Parathyroid adenoma (tissue), 2 donors: ENCODE results near the gene KCNA10.

Source experiments
- H2AFZ ChIP-seq: fragments of 300-600 bp; sonication (generic); one replicate; pipeline ENCODE4 v1.7.0; 2017; ENCODE audit warnings: antibody characterized with exemption, mild to moderate bottlenecking
- H3K27ac ChIP-seq: fragments of 300-600 bp; sonication (generic); one replicate; pipeline ENCODE4 v1.7.0; 2017
- H3K27me3 ChIP-seq: fragments of 300-600 bp; sonication (generic); one replicate; pipeline ENCODE4 v1.7.0; 2017; ENCODE audit warnings: low read length; ENCODE audit not compliant: control insufficient read depth, insufficient read depth
- H3K36me3 ChIP-seq: fragments of 300-600 bp; sonication (generic); one replicate; pipeline ENCODE4 v1.7.0; 2017; ENCODE audit warnings: low read length; ENCODE audit not compliant: control insufficient read depth, insufficient read depth
- H3K4me1 ChIP-seq: fragments of 300-600 bp; sonication (generic); one replicate; pipeline ENCODE4 v1.7.0; 2017; ENCODE audit warnings: control low read depth
- H3K4me2 ChIP-seq: fragments of 300-600 bp; sonication (generic); one replicate; pipeline ENCODE4 v1.7.0; 2017; ENCODE audit warnings: low read length
- H3K4me3 ChIP-seq: fragments of 300-600 bp; sonication (generic); one replicate; pipeline ENCODE4 v1.7.0; 2017; ENCODE audit warnings: low read depth, low read length
- H3K79me2 ChIP-seq: fragments of 300-600 bp; sonication (generic); one replicate; pipeline ENCODE4 v1.7.0; 2017; ENCODE audit warnings: control low read depth
- H3K9ac ChIP-seq: fragments of 300-600 bp; sonication (generic); one replicate; pipeline ENCODE4 v1.7.0; 2017; ENCODE audit warnings: mild to moderate bottlenecking
- H3K9me3 ChIP-seq: fragments of 300-600 bp; sonication (generic); one replicate; pipeline ENCODE4 v1.7.0; 2017; ENCODE audit warnings: low read length; ENCODE audit not compliant: control insufficient read depth
- CTCF ChIP-seq: fragments of 300-600 bp; sonication (generic); IDR thresholded peaks from one replicate; pipeline ENCODE4 v1.7.0; 2017; ENCODE audit warnings: antibody characterized with exemption, mild to moderate bottlenecking
- donor health status: primary hyperparathyroidism.

Gene KCNA10

GRCh38 chr1:110481968-110482623 lies 36.9 kb downstream of the KCNA10 start:
- Histone ChIP-seq H2AFZ (no peak overlapping the region), H3K27me3 (no peaks in the 10 kb centered on the region), H3K4me3 (no peak overlapping the region), H3K79me2 (no peaks in the 10 kb centered on the region), H3K4me2 (no peak overlapping the region), H3K27ac (no peak overlapping the region), H3K4me1 (no peaks in the 10 kb centered on the region), H3K9ac (no peak overlapping the region), H3K36me3 (no peaks in the 10 kb centered on the region), H3K9me3 (no peaks in the 10 kb centered on the region)
- TF ChIP-seq CTCF: no peak

GRCh38 chr1:110480356-110481096 lies 38.4 kb downstream of the KCNA10 start:
- Histone ChIP-seq H2AFZ (no peak overlapping the region), H3K79me2 (no peaks in the 10 kb centered on the region), H3K9me3 (no peaks in the 10 kb centered on the region), H3K4me3 (no peak overlapping the region), H3K9ac (no peak overlapping the region), H3K27ac (no peak overlapping the region), H3K36me3 (no peaks in the 10 kb centered on the region), H3K27me3 (no peaks in the 10 kb centered on the region), H3K4me1 (no peaks in the 10 kb centered on the region), H3K4me2 (no peak overlapping the region)
- no peak for TF ChIP-seq CTCF

- Histone ChIP-seq H3K36me3 (no peaks in the 10 kb centered on the region), H3K4me3 (no peak overlapping the region), H3K9ac (no peak overlapping the region), H3K4me2 (no peak overlapping the region), H3K4me1 (no peaks in the 10 kb centered on the region), H3K9me3 (no peaks in the 10 kb centered on the region), H2AFZ (no peak overlapping the region), H3K79me2 (no peaks in the 10 kb centered on the region), H3K27me3 (no peaks in the 10 kb centered on the region), H3K27ac (no peak overlapping the region)
- no peak for TF ChIP-seq CTCF
Observed at GRCh38 chr1:110478886-110479285, 40.1 kb downstream of the KCNA10 start.

DNA sequence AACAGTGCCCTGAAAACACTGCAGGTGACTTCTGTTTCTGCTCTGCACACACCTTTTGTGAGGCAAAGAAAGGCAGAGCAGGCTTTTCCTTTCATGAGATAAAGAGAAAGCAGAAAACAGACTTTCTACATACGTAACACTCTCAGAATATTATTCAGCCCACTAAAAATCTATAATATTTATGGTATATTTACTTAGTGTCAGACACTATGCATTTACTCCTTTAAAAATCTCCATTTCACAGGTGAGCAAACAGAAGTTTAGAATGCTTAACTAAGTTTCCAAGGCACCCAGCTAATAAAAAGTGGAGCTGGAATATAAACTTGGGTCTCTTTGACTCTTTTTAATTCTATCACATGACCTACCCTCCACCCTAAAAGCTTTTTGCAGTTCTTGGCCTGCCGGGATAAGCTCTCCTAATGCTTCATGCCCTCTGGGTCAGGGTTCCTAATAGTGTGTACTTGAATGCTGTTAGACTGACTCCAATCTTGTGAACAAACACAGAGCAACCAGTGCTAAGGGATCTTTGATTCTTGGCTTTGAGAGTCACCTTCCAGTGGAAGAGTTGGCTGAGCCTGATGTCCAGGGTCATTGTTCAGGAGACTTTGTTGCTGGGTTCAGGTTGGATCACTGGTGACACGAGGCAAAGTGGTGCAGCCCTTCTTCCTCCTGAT lies 40.9 kb downstream of the KCNA10 start:
- H3K4me2 ChIP-seq: no peak overlapping the region
- H3K27ac ChIP-seq: no peak overlapping the region
- H3K9me3 ChIP-seq: no peaks in the 10 kb centered on the region
- no peaks in the 10 kb centered on the region for H3K36me3 ChIP-seq
- no peaks in the 10 kb centered on the region for H3K4me1 ChIP-seq
- H2AFZ ChIP-seq: no peak overlapping the region
- H3K79me2 ChIP-seq: no peaks in the 10 kb centered on the region
- no peak overlapping the region for H3K4me3 ChIP-seq
- no peak overlapping the region for H3K9ac ChIP-seq
- no peaks in the 10 kb centered on the region for H3K27me3 ChIP-seq
- TF ChIP-seq CTCF: no peak
